Eye (tissue), 1 donor: ENCODE data around the gene SNAP25.
A peak's percentile ranks its signal among the peaks of the same experiment; 100 is the strongest.

Source experiments
- DNase-seq: peaks from one replicate; pipeline ENCODE4 v3.0.0-alpha.2; 2015

The SNAP25 gene

GRCh38 chr20:10218536-10219451 lies at the start of gene SNAP25:
Gene SNAP25 (plus strand): TSS chr20:10218830. CDS start chr20:10275492, 56,662 bp downstream.
- DNase-seq = peak; percentile 97

DNA sequence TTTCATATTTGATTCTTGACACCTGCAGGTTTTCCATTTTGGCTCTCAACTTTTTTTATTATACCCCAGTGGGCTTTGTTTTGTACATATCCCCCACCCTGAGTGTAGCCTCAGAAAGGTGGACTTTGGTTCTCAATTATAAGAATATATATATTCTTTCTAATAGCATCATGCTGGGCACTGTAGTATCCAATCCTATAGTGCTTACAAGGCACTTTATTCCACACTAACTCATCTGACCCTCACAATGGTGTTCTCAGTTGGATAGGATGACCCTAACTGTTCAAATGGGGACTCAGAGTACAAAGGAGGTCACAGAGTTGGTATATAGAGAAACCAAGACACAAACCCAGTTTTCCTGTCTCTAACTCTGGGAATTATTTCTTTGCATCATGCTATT lies 48.9 kb upstream of the SNAP25 start:
- no peak for DNase-seq

GRCh38 chr20:10170261-10170660 lies 48.4 kb upstream of the SNAP25 start:
- no peak for DNase-seq

- peak; percentile 73 for DNase-seq
Observed at GRCh38 chr20:10171864-10172751, 46.5 kb upstream of the SNAP25 start.

- DNase-seq = no peak
Observed at GRCh38 chr20:10172998-10173655, 45.5 kb upstream of the SNAP25 start.

DNA sequence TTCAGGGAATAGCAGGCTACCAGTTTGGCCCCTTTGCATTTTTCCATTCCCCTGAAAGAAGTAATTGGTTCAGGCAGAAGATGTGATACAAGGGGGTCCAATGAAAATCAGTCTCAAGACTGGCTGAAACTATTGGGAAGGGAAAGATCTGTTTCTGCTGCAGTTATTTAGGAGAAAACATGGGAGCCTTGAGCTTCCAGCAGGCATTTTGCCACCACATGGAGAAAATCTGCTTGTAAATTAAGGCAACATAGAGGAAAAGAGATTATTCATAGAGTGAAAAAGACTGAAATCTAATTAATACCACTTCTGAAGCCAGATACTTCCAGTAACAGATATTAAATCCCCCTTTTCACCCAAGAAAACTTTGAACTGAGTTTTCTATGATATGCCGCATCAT lies 44.2 kb upstream of the SNAP25 start:
- no peak for DNase-seq

- no peak for DNase-seq
Observed at GRCh38 chr20:10177326-10177725, 41.3 kb upstream of the SNAP25 start.

GRCh38 chr20:10178091-10178490 lies 40.5 kb upstream of the SNAP25 start:
- DNase-seq = no peak

- no peak for DNase-seq
Observed at GRCh38 chr20:10178727-10179313, 39.8 kb upstream of the SNAP25 start.

GRCh38 chr20:10179574-10180298 lies 38.9 kb upstream of the SNAP25 start:
- no peak for DNase-seq

- peak; percentile 12 for DNase-seq
Observed at GRCh38 chr20:10180651-10181235, 37.9 kb upstream of the SNAP25 start.

- DNase-seq = no peak
Observed at GRCh38 chr20:10185741-10186558, 32.7 kb upstream of the SNAP25 start.

DNA sequence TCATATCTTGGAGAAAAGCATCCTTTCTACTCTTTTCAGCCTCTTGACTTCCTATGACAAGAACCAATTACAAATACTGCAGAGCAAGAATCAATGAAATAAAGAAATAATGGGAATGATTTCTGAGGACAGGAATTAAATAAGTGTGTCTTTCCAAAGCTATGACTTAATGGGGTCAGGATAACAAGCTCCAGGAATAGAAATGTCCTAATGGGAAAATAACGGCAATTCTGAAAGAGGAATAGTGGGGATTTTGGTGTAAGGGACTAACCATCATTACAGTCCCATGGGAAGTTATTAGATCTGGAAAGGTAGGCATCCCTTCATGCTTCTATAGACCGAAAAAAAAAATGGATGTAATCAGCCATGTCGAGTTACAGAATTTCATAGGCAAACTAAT lies 28.2 kb upstream of the SNAP25 start:
- DNase-seq = no peak

DNA sequence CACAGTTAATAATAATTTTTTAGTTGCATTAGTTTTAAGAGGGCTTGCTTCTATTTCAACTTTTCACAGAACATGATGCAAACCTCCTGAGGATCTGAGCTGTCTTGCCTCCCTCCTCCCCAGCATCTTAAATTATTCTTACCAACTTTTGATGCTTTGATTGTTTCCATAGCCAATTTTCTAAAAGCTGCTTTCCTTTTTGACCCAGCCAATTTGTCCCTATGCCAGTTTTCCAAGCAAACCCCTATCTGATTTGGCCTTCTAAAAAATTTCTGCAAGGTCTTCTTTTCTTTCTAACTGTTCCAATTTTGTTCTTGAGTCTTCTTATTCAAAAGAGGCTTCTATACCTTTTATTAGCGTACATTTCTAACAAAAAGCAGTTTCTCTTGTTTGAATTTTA lies 26.5 kb upstream of the SNAP25 start:
- DNase-seq = no peak

- DNase-seq = no peak
Observed at GRCh38 chr20:10194166-10194565, 24.5 kb upstream of the SNAP25 start.

DNA sequence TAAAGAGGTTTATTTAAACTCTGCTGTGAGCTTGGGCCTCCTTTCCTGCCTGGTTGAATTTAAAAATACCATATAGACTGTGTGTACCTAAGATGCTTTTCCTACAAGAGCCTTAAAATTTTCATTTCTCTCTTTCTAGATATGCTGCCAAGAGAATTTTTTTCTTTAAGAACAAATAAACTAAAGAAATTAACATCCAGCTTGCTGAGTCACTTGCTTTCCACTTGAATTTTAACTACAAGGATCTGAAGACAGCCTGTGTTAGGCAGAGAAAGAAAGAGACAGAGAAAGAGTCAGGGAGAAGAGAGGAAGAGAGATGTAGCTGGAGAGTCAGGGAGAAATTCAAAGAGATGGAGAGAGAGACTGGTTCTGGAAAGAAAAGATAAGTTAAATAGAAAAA lies 18.3 kb upstream of the SNAP25 start:
- DNase-seq = no peak

GRCh38 chr20:10201321-10201870 lies 17.2 kb upstream of the SNAP25 start:
- no peak for DNase-seq

DNA sequence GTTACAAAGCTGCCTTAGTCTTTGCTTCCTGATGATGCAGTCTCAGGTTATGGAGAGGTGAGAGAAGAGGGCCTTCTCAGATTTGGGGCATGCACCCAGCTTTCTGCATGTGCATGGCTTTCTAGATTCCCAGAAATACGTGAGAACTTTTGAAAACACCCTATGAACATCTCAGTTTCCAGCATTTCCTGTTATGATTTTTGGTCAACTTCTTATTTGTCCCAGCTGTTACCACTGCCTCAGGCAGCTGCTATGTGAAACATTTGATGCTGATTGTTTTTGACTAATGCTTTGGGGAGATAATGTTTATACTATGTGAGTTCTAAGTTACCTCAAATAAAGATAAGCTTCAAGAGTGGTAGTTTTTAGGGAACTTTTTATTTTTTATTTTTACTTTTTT lies 9.5 kb upstream of the SNAP25 start:
- DNase-seq = peak; percentile 41

DNA sequence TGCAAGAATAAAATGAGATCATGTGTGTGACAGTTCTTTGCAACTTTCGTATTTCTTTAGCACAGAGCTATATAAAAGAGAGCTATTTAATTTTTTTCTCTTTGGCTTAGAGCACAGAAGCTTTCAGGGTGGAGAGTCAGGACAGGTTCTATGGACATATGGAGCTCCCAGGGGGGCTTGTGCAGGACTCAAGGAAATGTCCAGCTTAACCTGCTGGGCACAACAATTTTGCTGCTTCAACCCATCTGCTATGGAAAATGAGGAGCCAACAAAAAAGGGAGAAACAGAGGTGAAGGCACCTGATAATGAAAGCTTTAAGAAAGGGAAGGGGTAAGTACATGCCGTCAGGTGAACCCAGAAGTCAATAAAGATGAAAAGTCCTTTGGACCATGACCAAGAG lies 5.1 kb upstream of the SNAP25 start:
- no peak for DNase-seq

GRCh38 chr20:10216146-10216791 lies 2.4 kb upstream of the SNAP25 start:
- DNase-seq = peak; percentile 47
